Rectal smooth muscle tissue (tissue), 1 donor: ENCODE results near the gene VWCE.

ENCODE experiments used
- H3K27ac ChIP-seq: one replicate; pipeline ENCODE4 v1.7.0; 2013; ENCODE audit warnings: low read depth, low read length, inconsistent platforms
- H3K27me3 ChIP-seq: one replicate; pipeline ENCODE4 v1.7.0; 2013; ENCODE audit warnings: low read length; ENCODE audit not compliant: control insufficient read depth, insufficient read depth
- H3K36me3 ChIP-seq: one replicate; pipeline ENCODE4 v1.7.0; 2013; ENCODE audit warnings: low read length; ENCODE audit not compliant: control insufficient read depth, insufficient read depth
- H3K4me1 ChIP-seq: one replicate; pipeline ENCODE4 v1.7.0; 2013; ENCODE audit warnings: low read length; ENCODE audit not compliant: control insufficient read depth, insufficient read depth
- H3K4me3 ChIP-seq: one replicate; pipeline ENCODE4 v1.7.0; 2013; ENCODE audit warnings: low read length
- H3K9ac ChIP-seq: one replicate; pipeline ENCODE4 v1.7.0; 2013; ENCODE audit warnings: low read length

VWCE gene

DNA sequence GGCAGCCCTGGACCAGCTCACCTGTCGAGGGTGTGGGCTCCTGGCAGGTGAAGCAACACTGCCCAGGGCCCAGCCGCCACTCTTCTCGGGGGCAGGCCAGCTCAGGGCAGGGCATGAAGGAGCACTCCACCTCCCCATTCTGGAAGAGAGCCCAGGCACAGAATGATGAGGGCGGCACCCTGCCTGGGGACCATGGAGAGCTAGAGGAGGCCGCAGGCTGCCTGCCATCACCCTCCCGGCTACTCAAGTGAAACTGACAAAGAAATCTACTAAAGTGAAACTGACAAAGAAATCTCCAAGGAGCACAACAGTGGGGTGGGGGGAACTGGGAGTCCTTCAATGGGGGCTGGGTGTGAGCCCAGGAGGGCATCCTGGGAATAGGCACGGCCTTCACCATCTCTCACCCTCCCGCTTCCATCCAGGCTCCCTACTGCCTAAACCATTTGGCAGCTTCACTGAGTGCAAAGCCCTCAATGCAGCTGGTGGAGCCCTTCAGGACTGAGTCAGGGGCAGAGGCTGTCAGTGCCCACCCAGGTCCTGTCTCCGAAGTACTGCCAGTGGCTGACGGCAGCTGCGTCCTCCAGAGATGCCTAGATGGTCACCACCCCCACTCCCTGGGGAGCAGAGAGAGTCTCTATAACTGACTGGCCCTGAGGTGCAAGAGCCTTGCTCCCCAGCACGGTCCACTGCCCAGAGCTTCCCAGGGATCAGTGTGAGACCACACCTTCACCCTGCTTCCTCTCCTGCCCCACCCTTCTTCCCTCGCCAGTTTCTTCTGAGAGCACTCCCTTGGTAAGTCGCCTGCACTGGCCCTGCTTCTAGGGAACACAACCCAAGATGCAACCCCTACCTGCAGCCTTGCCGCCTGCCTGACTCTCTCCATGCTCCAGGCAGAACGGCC lies 21.7 kb downstream of the VWCE start:
- Histone ChIP-seq H3K9ac (no peak overlapping the region), H3K27ac (no peak overlapping the region), H3K4me1 (no peaks in the 10 kb centered on the region), H3K4me3 (no peak overlapping the region), H3K36me3 (no peaks in the 10 kb centered on the region), H3K27me3 (no peaks in the 10 kb centered on the region)

DNA sequence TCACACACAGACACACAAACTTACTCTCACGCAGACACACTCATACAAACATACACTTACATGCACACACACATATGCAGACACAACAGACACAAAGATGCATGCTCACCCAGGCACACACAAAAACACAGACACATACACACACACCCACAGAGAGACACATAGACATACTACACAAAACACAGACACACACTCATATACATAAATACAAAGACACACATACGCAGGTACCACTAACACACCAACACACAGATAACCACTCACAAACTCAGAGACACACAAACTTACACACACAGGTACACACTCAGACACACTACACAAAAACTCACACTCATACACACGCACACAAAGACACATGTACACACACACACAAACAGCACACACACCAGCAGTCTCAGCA lies 22.4 kb downstream of the VWCE start:
- H3K27me3 ChIP-seq = no peaks in the 10 kb centered on the region
- H3K36me3 ChIP-seq = no peaks in the 10 kb centered on the region
- H3K4me1 ChIP-seq = no peaks in the 10 kb centered on the region
- H3K4me3 ChIP-seq = no peak overlapping the region
- no peak overlapping the region for H3K27ac ChIP-seq
- no peak overlapping the region for H3K9ac ChIP-seq

GRCh38 chr11:61270354-61271076 lies 24.6 kb downstream of the VWCE start:
- no peak overlapping the region for H3K9ac ChIP-seq
- no peaks in the 10 kb centered on the region for H3K4me1 ChIP-seq
- H3K36me3 ChIP-seq = no peaks in the 10 kb centered on the region
- H3K27ac ChIP-seq = no peak overlapping the region
- H3K27me3 ChIP-seq = no peaks in the 10 kb centered on the region
- no peak overlapping the region for H3K4me3 ChIP-seq

- H3K27me3 ChIP-seq = no peaks in the 10 kb centered on the region
- H3K4me3 ChIP-seq = no peak overlapping the region
- no peak overlapping the region for H3K9ac ChIP-seq
- H3K27ac ChIP-seq = no peak overlapping the region
- H3K36me3 ChIP-seq = no peaks in the 10 kb centered on the region
- H3K4me1 ChIP-seq = no peaks in the 10 kb centered on the region
Observed at GRCh38 chr11:61268588-61269250, 26.4 kb downstream of the VWCE start.

GRCh38 chr11:61267437-61267841 lies 27.7 kb downstream of the VWCE start:
- Histone ChIP-seq H3K27me3 (no peaks in the 10 kb centered on the region), H3K27ac (no peak overlapping the region), H3K4me1 (no peaks in the 10 kb centered on the region), H3K4me3 (no peak overlapping the region), H3K36me3 (no peaks in the 10 kb centered on the region), H3K9ac (no peak overlapping the region)

GRCh38 chr11:61266602-61267001 lies 28.5 kb downstream of the VWCE start:
- Histone ChIP-seq H3K36me3 (no peaks in the 10 kb centered on the region), H3K9ac (no peak overlapping the region), H3K27ac (no peak overlapping the region), H3K27me3 (no peaks in the 10 kb centered on the region), H3K4me3 (no peak overlapping the region), H3K4me1 (no peaks in the 10 kb centered on the region)

- Histone ChIP-seq H3K9ac (no peak overlapping the region), H3K36me3 (no peaks in the 10 kb centered on the region), H3K27ac (no peak overlapping the region), H3K4me1 (no peaks in the 10 kb centered on the region), H3K27me3 (no peaks in the 10 kb centered on the region), H3K4me3 (no peak overlapping the region)
Observed at GRCh38 chr11:61265357-61265756, 29.8 kb downstream of the VWCE start.

DNA sequence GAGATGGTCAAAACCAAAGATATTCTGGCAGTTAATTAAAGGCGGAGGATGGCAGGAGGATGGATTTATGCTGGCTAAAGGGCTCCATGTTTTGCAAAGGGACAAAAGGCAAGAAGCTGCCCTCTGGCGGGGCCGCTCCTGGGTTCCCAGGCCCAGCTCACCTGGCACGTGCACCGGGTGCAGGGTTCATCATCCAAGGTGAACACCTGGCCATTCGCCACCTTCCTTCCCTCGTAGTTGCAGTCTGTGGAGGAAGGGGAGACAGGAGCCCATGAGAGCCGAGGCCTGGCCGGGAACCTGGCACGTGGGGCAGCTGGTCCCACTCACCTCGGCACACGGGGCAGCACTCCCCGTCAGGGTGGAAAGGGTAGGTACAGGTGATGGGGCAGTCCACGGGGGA lies 30.3 kb downstream of the VWCE start:
- Histone ChIP-seq H3K9ac (no peak overlapping the region), H3K4me3 (no peak overlapping the region)

GRCh38 chr11:61264371-61264770 lies 30.7 kb downstream of the VWCE start:
- Histone ChIP-seq H3K27me3 (no peaks in the 10 kb centered on the region), H3K4me1 (no peaks in the 10 kb centered on the region), H3K4me3 (no peak overlapping the region), H3K27ac (no peak overlapping the region), H3K36me3 (no peaks in the 10 kb centered on the region), H3K9ac (no peak overlapping the region)

More for the DNA sequence above, 30.3 kb downstream of the VWCE start:
- Histone ChIP-seq H3K27me3 (no peaks in the 10 kb centered on the region), H3K36me3 (no peaks in the 10 kb centered on the region), H3K4me1 (no peaks in the 10 kb centered on the region), H3K27ac (no peak overlapping the region)

DNA sequence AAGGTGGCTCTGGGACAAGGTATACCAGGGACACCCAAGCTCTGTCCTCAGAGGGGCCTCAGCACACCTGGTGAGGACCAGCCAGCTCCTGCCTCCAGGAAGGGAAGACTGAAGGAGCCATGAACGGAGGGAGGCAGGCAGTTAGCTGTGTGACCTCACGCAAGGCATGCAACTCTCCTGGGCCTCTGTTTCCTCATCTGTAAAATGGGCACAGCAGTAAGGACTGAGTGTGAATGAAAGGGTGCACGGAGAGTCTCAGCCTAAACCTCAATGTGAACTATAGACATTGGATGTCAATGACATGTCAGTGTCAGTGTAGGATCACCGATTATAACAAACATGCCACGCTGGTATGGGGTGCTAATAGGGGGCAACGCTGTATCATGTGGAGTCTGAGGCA lies 35.8 kb downstream of the VWCE start:
- H3K9ac ChIP-seq = no peak overlapping the region
- no peak overlapping the region for H3K27ac ChIP-seq
- no peaks in the 10 kb centered on the region for H3K27me3 ChIP-seq
- no peaks in the 10 kb centered on the region for H3K4me1 ChIP-seq
- H3K36me3 ChIP-seq = no peaks in the 10 kb centered on the region
- H3K4me3 ChIP-seq = no peak overlapping the region

GRCh38 chr11:61258546-61258945 lies 36.6 kb downstream of the VWCE start:
- Histone ChIP-seq H3K9ac (no peak overlapping the region), H3K27me3 (no peaks in the 10 kb centered on the region), H3K4me3 (no peak overlapping the region), H3K27ac (no peak overlapping the region), H3K36me3 (no peaks in the 10 kb centered on the region), H3K4me1 (no peaks in the 10 kb centered on the region)

- Histone ChIP-seq H3K27me3 (no peaks in the 10 kb centered on the region), H3K36me3 (no peaks in the 10 kb centered on the region)
Observed at GRCh38 chr11:61256710-61257482, 38.2 kb downstream of the VWCE start.

More at GRCh38 chr11:61256710-61257482, 38.2 kb downstream of the VWCE start:
- no peak overlapping the region for H3K4me3 ChIP-seq
- no peak overlapping the region for H3K27ac ChIP-seq
- H3K4me1 ChIP-seq = no peaks in the 10 kb centered on the region
- H3K9ac ChIP-seq = no peak overlapping the region
